ENCODE measurements around the gene DNAH17. TPM values are rescaled to one million over a fixed set of nuclear protein-coding genes. Genes with fewer than 3 reads are reported as not detected.

DNAH17 gene
- total RNA-seq, 1 experiment from 2014 or later: 0.23 TPM

DNA sequence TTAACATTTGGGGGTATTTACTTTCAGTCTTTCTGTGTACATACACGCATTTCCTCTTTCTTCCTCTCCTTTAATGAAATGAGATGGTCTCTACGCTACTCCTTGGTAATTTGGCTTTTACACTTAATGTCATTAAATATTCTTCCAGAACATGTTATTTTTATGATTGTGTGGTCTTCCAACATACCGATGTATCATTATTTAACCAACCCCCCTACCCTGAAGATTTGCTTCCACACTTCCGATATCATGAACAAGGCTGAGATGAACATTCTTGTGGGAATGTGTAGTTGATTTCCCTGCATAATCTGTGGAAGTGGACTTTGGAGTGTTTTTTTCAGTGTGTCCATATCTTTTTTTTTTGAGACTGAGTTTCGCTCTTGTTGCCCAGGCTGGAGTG is 201.0 kb downstream of the DNAH17 start:
- Mint-ChIP-seq H3K27me3 (ENCODE audit: insufficient read depth, unreplicated experiment) (no peaks in the 10 kb centered on the region), H3K27ac (ENCODE audit: unreplicated experiment) (peak overlapping the region; percentile 19), H3K9me3 (ENCODE audit: unreplicated experiment) (no peaks in the 10 kb centered on the region), H3K4me3 (ENCODE audit: unreplicated experiment) (no peak overlapping the region), H3K4me1 (ENCODE audit: low read depth, unreplicated experiment) (peaks cover 51% of the 10 kb centered on the region), H3K36me3 (ENCODE audit: insufficient read depth, unreplicated experiment) (peaks cover 26% of the 10 kb centered on the region)
- Histone ChIP-seq H3K4me1 (peaks cover 49% of the 10 kb centered on the region), H3K27me3 (replicated peaks; ENCODE audit: control insufficient read depth, insufficient read depth, low read length) (no peaks in the 10 kb centered on the region), H3K9me3 (no peaks in the 10 kb centered on the region), H3K36me3 (ENCODE audit: control insufficient read depth, insufficient read depth, low read length) (no peaks in the 10 kb centered on the region; the same call in 1 of the 2 replicates), H3K4me3 (ENCODE audit: low read depth, low read length) (no peak overlapping the region)
- BruUV-seq (replicated peaks): no TSS peak
- no peak for TF ChIP-seq CTCF (IDR thresholded peaks at IDR 0.05; ENCODE audit: insufficient read depth in 1 of 2, low read depth in 1 of 2, low read length in 1 of 2, severe bottlenecking in 1 of 2, unreplicated experiment in 1 of 2)
- no peak for DNase-seq
- ChIA-PET CTCF (no interaction called here), POLR2A (no interaction called here)
- intact Hi-C loops (cut with micrococcal nuclease; ENCODE audit: unreplicated experiment): no loop called here

DNA sequence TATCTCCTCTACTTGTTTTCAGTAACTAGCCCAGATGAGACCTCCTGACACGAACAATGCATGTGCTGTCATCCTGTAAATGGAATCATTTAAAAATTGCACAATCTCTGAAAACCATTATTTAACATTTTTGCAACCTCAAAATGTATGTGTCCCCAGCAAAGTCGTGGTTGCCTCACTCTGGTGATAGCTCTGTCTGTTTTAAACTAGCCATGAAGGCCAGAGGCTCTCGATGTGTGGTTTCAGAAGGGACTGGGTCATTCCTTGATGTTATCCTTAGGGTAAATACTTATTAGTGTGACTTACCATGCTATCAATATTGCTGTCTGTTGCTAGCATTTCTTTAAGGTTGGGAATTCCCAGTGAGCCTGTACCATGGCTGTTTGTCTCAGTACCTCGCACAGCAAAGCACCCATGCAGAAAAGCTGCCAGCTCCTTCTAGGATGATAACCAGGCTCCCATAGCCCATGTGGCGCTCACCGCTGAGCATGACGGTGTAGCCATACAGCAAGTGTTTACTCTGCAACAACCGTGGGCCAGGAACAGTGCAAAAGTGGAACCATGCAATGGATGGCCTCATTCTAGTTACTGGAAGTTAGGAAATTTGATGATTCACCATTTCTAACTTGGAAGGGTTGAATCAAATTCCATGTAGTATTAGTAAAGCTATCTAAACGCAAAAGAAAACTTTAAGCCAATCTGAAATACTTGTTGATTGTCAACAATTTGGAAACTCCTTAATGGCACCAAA is 201.6 kb downstream of the DNAH17 start:
- H3K9me3 Mint-ChIP-seq (ENCODE audit: unreplicated experiment): no peaks in the 10 kb centered on the region
- Histone ChIP-seq H3K27me3 (replicated peaks; ENCODE audit: control insufficient read depth, insufficient read depth, low read length) (no peaks in the 10 kb centered on the region), H3K4me1 (peaks cover 47% of the 10 kb centered on the region), H3K9me3 (no peaks in the 10 kb centered on the region), H3K36me3 (ENCODE audit: control insufficient read depth, insufficient read depth, low read length) (no peaks in the 10 kb centered on the region; the same call in 1 of the 2 replicates), H3K4me3 (ENCODE audit: low read depth, low read length) (no peak overlapping the region)
- BruUV-seq (replicated peaks): no TSS peak
- peaks cover 50% of the 10 kb centered on the region for H3K4me1 Mint-ChIP-seq (ENCODE audit: low read depth, unreplicated experiment)
- ChIA-PET CTCF (interaction anchor here (0.8 kb wide), 1 partner anchor 121 kb away, joined by 5 read pairs; no protein-coding TSS in a partner anchor), POLR2A (no interaction called here)
- peaks cover 21% of the 10 kb centered on the region for H3K36me3 Mint-ChIP-seq (ENCODE audit: insufficient read depth, unreplicated experiment)
- intact Hi-C loops (cut with micrococcal nuclease; ENCODE audit: unreplicated experiment): no loop called here
- no peak overlapping the region for H3K4me3 Mint-ChIP-seq (ENCODE audit: unreplicated experiment)
- H3K27ac Mint-ChIP-seq (ENCODE audit: unreplicated experiment): peak overlapping the region; percentile 19
- TF ChIP-seq CTCF (IDR thresholded peaks at IDR 0.05; ENCODE audit: insufficient read depth in 1 of 2, low read depth in 1 of 2, low read length in 1 of 2, severe bottlenecking in 1 of 2, unreplicated experiment in 1 of 2): no peak
- H3K27me3 Mint-ChIP-seq (ENCODE audit: insufficient read depth, unreplicated experiment): no peaks in the 10 kb centered on the region
- no peak for DNase-seq

- H3K27ac Mint-ChIP-seq (ENCODE audit: unreplicated experiment): peak overlapping the region; percentile 19
- H3K36me3 Mint-ChIP-seq (ENCODE audit: insufficient read depth, unreplicated experiment): peaks cover 13% of the 10 kb centered on the region
- no peak for TF ChIP-seq CTCF (IDR thresholded peaks at IDR 0.05; ENCODE audit: insufficient read depth in 1 of 2, low read depth in 1 of 2, low read length in 1 of 2, severe bottlenecking in 1 of 2, unreplicated experiment in 1 of 2)
- intact Hi-C loops (cut with micrococcal nuclease; ENCODE audit: unreplicated experiment): loop anchor here (1.0 kb wide), 1 partner anchor 9 kb away; no protein-coding TSS in a partner anchor
- peaks cover 50% of the 10 kb centered on the region for H3K4me1 Mint-ChIP-seq (ENCODE audit: low read depth, unreplicated experiment)
- no peaks in the 10 kb centered on the region for H3K36me3 ChIP-seq (ENCODE audit: control insufficient read depth, insufficient read depth, low read length)
- peaks cover 49% of the 10 kb centered on the region for H3K4me1 ChIP-seq
- no peaks in the 10 kb centered on the region for H3K27me3 ChIP-seq (replicated peaks; ENCODE audit: control insufficient read depth, insufficient read depth, low read length)
- no TSS peak for BruUV-seq (replicated peaks)
- ChIA-PET POLR2A (no interaction called here), CTCF (interaction anchor here (0.9 kb wide), 1 partner anchor 47 kb away, joined by 3 read pairs; no protein-coding TSS in a partner anchor)
- no peaks in the 10 kb centered on the region for H3K9me3 ChIP-seq
- peak overlapping the region; percentile 3 for H3K4me3 Mint-ChIP-seq (ENCODE audit: unreplicated experiment)
- DNase-seq: no peak
- H3K4me3 ChIP-seq (ENCODE audit: low read depth, low read length): no peak overlapping the region
- no peaks in the 10 kb centered on the region for H3K9me3 Mint-ChIP-seq (ENCODE audit: unreplicated experiment)
- H3K27me3 Mint-ChIP-seq (ENCODE audit: insufficient read depth, unreplicated experiment): no peaks in the 10 kb centered on the region
These were observed 202.4 kb downstream of the DNAH17 start for GRCh38 chr17:78374631-78375274.
